GM12891 (cell line): ENCODE results near the gene CREBRF.

Experiments used
- POLR2A ChIP-seq: IDR thresholded peaks from 2 replicates; pipeline ENCODE4 v1.6.1; 2011; ENCODE audit warnings: low read depth, low read length, control low read depth
- POU2F2 ChIP-seq: IDR thresholded peaks from 2 replicates; pipeline ENCODE4 v1.6.1; 2011; ENCODE audit warnings: low read depth, mild to moderate bottlenecking, control low read depth, low read length, moderate library complexity
- TAF1 ChIP-seq: IDR thresholded peaks from 2 replicates; pipeline ENCODE4 v1.6.1; 2011; ENCODE audit warnings: low read depth, low read length, control low read depth

- TF ChIP-seq POLR2A (no peak), POU2F2 (no peak), TAF1 (no peak)
Observed at GRCh38 chr5:173099461-173099860, 43.3 kb downstream of the CREBRF start.
